SIG-M5 (cell line): ENCODE results near the gene ABHD2.

Experiments used
- DNase-seq: peaks from one replicate; lab custom pipeline; 2025; lab: John Stamatoyannopoulos, UW

Gene ABHD2

GRCh38 chr15:89195836-89196235, 107.6 kb downstream of the ABHD2 start:
- DNase-seq: no peak

GRCh38 chr15:89196241-89196640, 108.0 kb downstream of the ABHD2 start:
- DNase-seq: no peak

GRCh38 chr15:89196994-89197393, 108.7 kb downstream of the ABHD2 start:
- no peak for DNase-seq

- no peak for DNase-seq
These were observed 109.3 kb downstream of the ABHD2 start for GRCh38 chr15:89197503-89197971.

- DNase-seq: no peak
These were observed 109.9 kb downstream of the ABHD2 start for GRCh38 chr15:89198196-89198595.

GRCh38 chr15:89198934-89199333, 110.7 kb downstream of the ABHD2 start:
- no peak for DNase-seq

- DNase-seq: no peak
These were observed 111.5 kb downstream of the ABHD2 start for GRCh38 chr15:89199746-89200145.

GRCh38 chr15:89200182-89200581, 111.9 kb downstream of the ABHD2 start:
- no peak for DNase-seq

- DNase-seq: no peak
These were observed 113.3 kb downstream of the ABHD2 start for GRCh38 chr15:89201465-89202005.

GRCh38 chr15:89203705-89204273, 115.5 kb downstream of the ABHD2 start:
- DNase-seq: no peak

- no peak for DNase-seq
These were observed 117.8 kb downstream of the ABHD2 start for GRCh38 chr15:89205991-89206585.

- no peak for DNase-seq
These were observed 118.7 kb downstream of the ABHD2 start for GRCh38 chr15:89206908-89207331.

GRCh38 chr15:89208256-89208655, 120.0 kb downstream of the ABHD2 start:
- no peak for DNase-seq

- DNase-seq: no peak
These were observed 120.8 kb downstream of the ABHD2 start for GRCh38 chr15:89209057-89209456.

GRCh38 chr15:89211678-89212170, 123.5 kb downstream of the ABHD2 start:
- no peak for DNase-seq

- no peak for DNase-seq
These were observed 127.4 kb downstream of the ABHD2 start for GRCh38 chr15:89215627-89216026.

GRCh38 chr15:89217031-89217430, 128.8 kb downstream of the ABHD2 start:
- no peak for DNase-seq

- no peak for DNase-seq
These were observed 129.6 kb downstream of the ABHD2 start for GRCh38 chr15:89217686-89218376.

- no peak for DNase-seq
These were observed 130.3 kb downstream of the ABHD2 start for GRCh38 chr15:89218531-89218930.

GRCh38 chr15:89221543-89221942, 133.3 kb downstream of the ABHD2 start, which contains the start of gene RLBP1:
Gene RLBP1 (minus strand): TSS chr15:89221579. CDS start chr15:89218975, 2,604 bp downstream.
- no peak for DNase-seq

GRCh38 chr15:89225588-89225987, 137.3 kb downstream of the ABHD2 start:
- no peak for DNase-seq

- no peak for DNase-seq
These were observed 138.3 kb downstream of the ABHD2 start for GRCh38 chr15:89226359-89227221.
